ENCODE measurements around the gene NHERF1.

Gene NHERF1

GRCh38 chr17:74743755-74744154 is 4.7 kb upstream of the NHERF1 start:
- Histone ChIP-seq H3K27me3 (ENCODE audit: insufficient read depth, insufficient read length) (no peaks in the 10 kb centered on the region), H3K4me3 (ENCODE audit: insufficient read length, low read depth) (no peak overlapping the region), H3K9me3 (ENCODE audit: insufficient read depth, low read length) (no peaks in the 10 kb centered on the region), H3K9ac (ENCODE audit: insufficient read length, low read depth) (no peak overlapping the region), H3K4me1 (ENCODE audit: insufficient read depth, insufficient read length) (peaks cover 27% of the 10 kb centered on the region), H3K36me3 (ENCODE audit: insufficient read depth, insufficient read length, low read length) (no peaks in the 10 kb centered on the region)
- no peak for DNase-seq (ENCODE audit: low read depth, low spot score)
- no peak for TF ChIP-seq SUZ12 (IDR thresholded peaks at IDR 0.05; ENCODE audit: extremely low read depth, insufficient read depth, insufficient read length)
- TF ChIP-seq ZNF274 (IDR thresholded peaks at IDR 0.05; ENCODE audit: low read depth, low read length), result no peak
- TF ChIP-seq YY1 (IDR thresholded peaks at IDR 0.05; ENCODE audit: insufficient read depth, insufficient read length), result no peak

- peaks cover 26% of the 10 kb centered on the region for H3K4me1 ChIP-seq (ENCODE audit: insufficient read depth, insufficient read length)
- TF ChIP-seq ZNF274 (IDR thresholded peaks at IDR 0.05; ENCODE audit: low read depth, low read length) (no peak), SUZ12 (IDR thresholded peaks at IDR 0.05; ENCODE audit: extremely low read depth, insufficient read depth, insufficient read length) (no peak), YY1 (IDR thresholded peaks at IDR 0.05; ENCODE audit: insufficient read depth, insufficient read length) (no peak)
- H3K4me3 ChIP-seq (ENCODE audit: insufficient read length, low read depth), result no peak overlapping the region
- H3K9ac ChIP-seq (ENCODE audit: insufficient read length, low read depth), result no peak overlapping the region
- no peak for DNase-seq (ENCODE audit: low read depth, low spot score)
- no peaks in the 10 kb centered on the region for H3K27me3 ChIP-seq (ENCODE audit: insufficient read depth, insufficient read length)
- no peaks in the 10 kb centered on the region for H3K36me3 ChIP-seq (ENCODE audit: insufficient read depth, insufficient read length, low read length)
- H3K9me3 ChIP-seq (ENCODE audit: insufficient read depth, low read length), result no peaks in the 10 kb centered on the region
These were observed 4.1 kb upstream of the NHERF1 start for GRCh38 chr17:74744349-74744713.

DNA sequence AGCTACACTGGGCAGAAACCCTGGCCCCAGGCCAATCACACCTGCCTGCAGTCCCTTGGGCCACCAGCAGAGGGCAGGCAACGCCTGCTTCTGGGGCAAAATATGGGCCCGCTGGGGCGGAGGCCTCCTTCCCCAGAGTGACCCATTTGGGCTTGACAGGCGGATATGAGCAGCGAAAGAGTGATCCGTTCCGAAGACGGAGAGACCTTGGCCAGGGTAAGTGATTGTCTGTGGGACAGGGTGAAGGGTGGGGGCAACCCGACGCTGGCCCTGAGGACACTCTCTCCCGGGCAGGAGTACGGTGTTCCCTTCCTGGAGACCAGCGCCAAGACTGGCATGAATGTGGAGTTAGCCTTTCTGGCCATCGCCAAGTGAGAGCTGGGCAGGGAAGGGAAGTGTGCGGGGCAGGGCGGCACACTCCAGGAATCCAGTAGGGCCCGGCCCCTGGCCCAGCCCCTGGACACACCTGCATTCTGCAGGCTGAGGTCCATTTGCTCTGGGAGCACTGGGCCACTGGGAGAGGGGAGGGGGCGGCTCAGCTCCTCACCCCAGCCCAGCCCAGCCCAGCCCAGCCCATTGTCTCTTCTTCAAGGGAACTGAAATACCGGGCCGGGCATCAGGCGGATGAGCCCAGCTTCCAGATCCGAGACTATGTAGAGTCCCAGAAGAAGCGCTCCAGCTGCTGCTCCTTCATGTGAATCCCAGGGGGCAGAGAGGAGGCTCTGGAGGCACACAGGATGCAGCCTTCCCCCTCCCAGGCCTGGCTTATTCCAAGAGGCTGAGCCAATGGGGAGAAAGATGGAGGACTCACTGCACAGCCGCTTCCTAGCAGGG is 3.5 kb upstream of the NHERF1 start:
- Histone ChIP-seq H3K9me3 (ENCODE audit: insufficient read depth, low read length) (no peaks in the 10 kb centered on the region), H3K4me1 (ENCODE audit: insufficient read depth, insufficient read length) (peaks cover 26% of the 10 kb centered on the region), H3K36me3 (ENCODE audit: insufficient read depth, insufficient read length, low read length) (no peaks in the 10 kb centered on the region), H3K27me3 (ENCODE audit: insufficient read depth, insufficient read length) (no peaks in the 10 kb centered on the region), H3K4me3 (ENCODE audit: insufficient read length, low read depth) (no peak overlapping the region), H3K9ac (ENCODE audit: insufficient read length, low read depth) (no peak overlapping the region)
- TF ChIP-seq ZNF274 (IDR thresholded peaks at IDR 0.05; ENCODE audit: low read depth, low read length) (no peak), SUZ12 (IDR thresholded peaks at IDR 0.05; ENCODE audit: extremely low read depth, insufficient read depth, insufficient read length) (no peak)
- DNase-seq (ENCODE audit: low read depth, low spot score), result no peak

GRCh38 chr17:74745548-74746177 is 2.8 kb upstream of the NHERF1 start:
- H3K9ac ChIP-seq (ENCODE audit: insufficient read length, low read depth), result peak overlapping the region; percentile 12
- H3K4me3 ChIP-seq (ENCODE audit: insufficient read length, low read depth), result no peak overlapping the region
- no peaks in the 10 kb centered on the region for H3K9me3 ChIP-seq (ENCODE audit: insufficient read depth, low read length)

GRCh38 chr17:74746376-74746775 is 2.1 kb upstream of the NHERF1 start:
- H3K9me3 ChIP-seq (ENCODE audit: insufficient read depth, low read length), result no peaks in the 10 kb centered on the region
- peaks cover 4% of the 10 kb centered on the region for H3K36me3 ChIP-seq (ENCODE audit: insufficient read depth, insufficient read length, low read length)
- peaks cover 36% of the 10 kb centered on the region for H3K4me1 ChIP-seq (ENCODE audit: insufficient read depth, insufficient read length)
- H3K9ac ChIP-seq (ENCODE audit: insufficient read length, low read depth), result no peak overlapping the region
- DNase-seq (ENCODE audit: low read depth, low spot score), result no peak
- no peaks in the 10 kb centered on the region for H3K27me3 ChIP-seq (ENCODE audit: insufficient read depth, insufficient read length)
- H3K4me3 ChIP-seq (ENCODE audit: insufficient read length, low read depth), result no peak overlapping the region
- TF ChIP-seq ZNF274 (IDR thresholded peaks at IDR 0.05; ENCODE audit: low read depth, low read length) (no peak), SUZ12 (IDR thresholded peaks at IDR 0.05; ENCODE audit: extremely low read depth, insufficient read depth, insufficient read length) (no peak), YY1 (IDR thresholded peaks at IDR 0.05; ENCODE audit: insufficient read depth, insufficient read length) (no peak)

More at GRCh38 chr17:74745548-74746177, 2.8 kb upstream of the NHERF1 start:
- DNase-seq (ENCODE audit: low read depth, low spot score), result no peak
- Histone ChIP-seq H3K4me1 (ENCODE audit: insufficient read depth, insufficient read length) (peaks cover 31% of the 10 kb centered on the region), H3K27me3 (ENCODE audit: insufficient read depth, insufficient read length) (no peaks in the 10 kb centered on the region), H3K36me3 (ENCODE audit: insufficient read depth, insufficient read length, low read length) (peaks cover under 1% of the 10 kb centered on the region)
- TF ChIP-seq ZNF274 (IDR thresholded peaks at IDR 0.05; ENCODE audit: low read depth, low read length) (no peak), YY1 (IDR thresholded peaks at IDR 0.05; ENCODE audit: insufficient read depth, insufficient read length) (no peak)

- no peaks in the 10 kb centered on the region for H3K9me3 ChIP-seq (ENCODE audit: insufficient read depth, low read length)
- H3K4me3 ChIP-seq (ENCODE audit: insufficient read length, low read depth), result no peak overlapping the region
- TF ChIP-seq YY1 (IDR thresholded peaks at IDR 0.05; ENCODE audit: insufficient read depth, insufficient read length) (no peak), SUZ12 (IDR thresholded peaks at IDR 0.05; ENCODE audit: extremely low read depth, insufficient read depth, insufficient read length) (no peak), ZNF274 (IDR thresholded peaks at IDR 0.05; ENCODE audit: low read depth, low read length) (no peak)
- H3K4me1 ChIP-seq (ENCODE audit: insufficient read depth, insufficient read length), result peaks cover 42% of the 10 kb centered on the region
- H3K36me3 ChIP-seq (ENCODE audit: insufficient read depth, insufficient read length, low read length), result peaks cover 4% of the 10 kb centered on the region
- peak overlapping the region; percentile 46 for H3K9ac ChIP-seq (ENCODE audit: insufficient read length, low read depth)
- no peaks in the 10 kb centered on the region for H3K27me3 ChIP-seq (ENCODE audit: insufficient read depth, insufficient read length)
- DNase-seq (ENCODE audit: low read depth, low spot score), result no peak
These were observed 1.5 kb upstream of the NHERF1 start for GRCh38 chr17:74746922-74747321.

- peaks cover 51% of the 10 kb centered on the region for H3K4me1 ChIP-seq (ENCODE audit: insufficient read depth, insufficient read length)
- no peaks in the 10 kb centered on the region for H3K9me3 ChIP-seq (ENCODE audit: insufficient read depth, low read length)
- no peak for DNase-seq (ENCODE audit: low read depth, low spot score)
- no peak for TF ChIP-seq SUZ12 (IDR thresholded peaks at IDR 0.05; ENCODE audit: extremely low read depth, insufficient read depth, insufficient read length)
- no peak for TF ChIP-seq ZNF274 (IDR thresholded peaks at IDR 0.05; ENCODE audit: low read depth, low read length)
- no peak for TF ChIP-seq YY1 (IDR thresholded peaks at IDR 0.05; ENCODE audit: insufficient read depth, insufficient read length)
- no peak overlapping the region for H3K4me3 ChIP-seq (ENCODE audit: insufficient read length, low read depth)
- H3K9ac ChIP-seq (ENCODE audit: insufficient read length, low read depth), result peak overlapping the region; percentile 39
- peaks cover 8% of the 10 kb centered on the region for H3K36me3 ChIP-seq (ENCODE audit: insufficient read depth, insufficient read length, low read length)
- no peaks in the 10 kb centered on the region for H3K27me3 ChIP-seq (ENCODE audit: insufficient read depth, insufficient read length)
These were observed 224 bp upstream of the NHERF1 start for GRCh38 chr17:74748279-74748528.
